Immature natural killer cell (primary cell): ENCODE measurements around the gene ZHX3. TPM values are rescaled to one million over a fixed set of nuclear protein-coding genes. Genes with fewer than 3 reads are reported as not detected.
"Not testable (repeated sequence)": the region's sequence is repeated elsewhere in the genome, so short reads cannot be mapped to it uniquely, and the experiment has no call there.

Experiments
- DNase-seq, 3 donors: peaks; one replicate each; pipeline ENCODE4 v3.0.0; 2022; ENCODE audit warnings: mixed read lengths in 1 of 3
- H3K27ac Mint-ChIP-seq, 6 donors: one replicate each; pipeline ENCODE4 v1.8.0; 2020; ENCODE audit warnings: mixed read lengths in 6 of 6, mild to moderate bottlenecking in 5 of 6, inconsistent platforms in 4 of 6, moderate library complexity in 3 of 6
- H3K27me3 Mint-ChIP-seq, 3 donors: one replicate each; pipeline ENCODE4 v1.8.0; 2020 to 2021; ENCODE audit warnings: low read depth in 3 of 3, mild to moderate bottlenecking in 3 of 3, mixed read lengths in 3 of 3, moderate library complexity in 3 of 3, inconsistent platforms in 1 of 3
- H3K36me3 Mint-ChIP-seq, 3 donors: one replicate each; pipeline ENCODE4 v1.8.0; 2020; ENCODE audit warnings: mixed read lengths in 3 of 3, inconsistent platforms in 2 of 3, mild to moderate bottlenecking in 2 of 3
- H3K4me1 Mint-ChIP-seq, 2 donors: one replicate each; pipeline ENCODE4 v1.8.0; 2020; ENCODE audit warnings: inconsistent platforms in 2 of 2, mild to moderate bottlenecking in 2 of 2, mixed read lengths in 2 of 2, moderate library complexity in 1 of 2
- H3K4me3 Mint-ChIP-seq, 5 donors: one replicate each; pipeline ENCODE4 v1.8.0; 2020; ENCODE audit warnings: mild to moderate bottlenecking in 5 of 5, mixed read lengths in 5 of 5, inconsistent platforms in 3 of 5, moderate library complexity in 3 of 5
- H3K9me3 Mint-ChIP-seq, 6 donors: one replicate each; pipeline ENCODE4 v1.8.0; 2020; ENCODE audit warnings: mild to moderate bottlenecking in 6 of 6, mixed read lengths in 6 of 6, inconsistent platforms in 4 of 6, moderate library complexity in 3 of 6
- polyA plus RNA-seq, 3 donors: library from polyadenylated mRNA; unstranded; fragments of 300-500 nt; fragmentation: Illumina TruSeq; gene quantifications; one replicate each; pipeline ENCODE4 v1.2.3, GENCODE V29; 2021

The ZHX3 gene
- polyA plus RNA-seq, 3 donors from 2014 or later: 2.1 to 3.9 (median 3.3) TPM

- H3K9me3 Mint-ChIP-seq, H3K27me3 Mint-ChIP-seq, H3K27ac Mint-ChIP-seq, DNase-seq, H3K36me3 Mint-ChIP-seq, H3K4me3 Mint-ChIP-seq: not testable (repeated sequence)
- H3K4me1 Mint-ChIP-seq: peaks cover 9 to 16% of the 10 kb centered on the region in 2 donors
These were observed 5.5 kb downstream of the ZHX3 start for GRCh38 chr20:41312009-41312408.

DNA sequence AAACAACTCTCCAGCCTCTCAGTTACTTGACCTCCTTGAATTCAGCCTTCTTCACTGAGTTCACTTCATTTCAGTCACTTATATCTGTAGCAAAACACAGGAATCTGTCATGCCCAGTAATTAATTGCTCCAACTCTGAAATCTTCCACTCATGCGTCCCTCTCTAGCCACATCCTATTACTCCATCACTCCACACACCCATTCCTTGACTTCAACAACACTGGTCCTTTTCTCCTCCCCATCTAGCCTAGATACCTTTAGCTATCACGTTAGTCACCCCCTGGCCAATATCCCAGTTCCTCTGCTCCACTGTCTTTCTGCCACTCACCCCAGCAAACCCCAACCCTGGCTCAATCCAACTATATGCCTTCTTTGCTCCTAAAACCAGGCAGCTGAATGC lies 7.7 kb downstream of the ZHX3 start:
- Mint-ChIP-seq H3K4me1 (peaks cover 2 to 10% of the 10 kb centered on the region in 2 donors), H3K4me3 (no peak overlapping the region), H3K27me3 (no peaks in the 10 kb centered on the region), H3K9me3 (no peaks in the 10 kb centered on the region), H3K27ac (peak overlapping the region in 1 of 6 donors; percentile 26), H3K36me3 (peaks cover 0 to 4% (median 0%) of the 10 kb centered on the region in 3 donors)
- DNase-seq: no peak

DNA sequence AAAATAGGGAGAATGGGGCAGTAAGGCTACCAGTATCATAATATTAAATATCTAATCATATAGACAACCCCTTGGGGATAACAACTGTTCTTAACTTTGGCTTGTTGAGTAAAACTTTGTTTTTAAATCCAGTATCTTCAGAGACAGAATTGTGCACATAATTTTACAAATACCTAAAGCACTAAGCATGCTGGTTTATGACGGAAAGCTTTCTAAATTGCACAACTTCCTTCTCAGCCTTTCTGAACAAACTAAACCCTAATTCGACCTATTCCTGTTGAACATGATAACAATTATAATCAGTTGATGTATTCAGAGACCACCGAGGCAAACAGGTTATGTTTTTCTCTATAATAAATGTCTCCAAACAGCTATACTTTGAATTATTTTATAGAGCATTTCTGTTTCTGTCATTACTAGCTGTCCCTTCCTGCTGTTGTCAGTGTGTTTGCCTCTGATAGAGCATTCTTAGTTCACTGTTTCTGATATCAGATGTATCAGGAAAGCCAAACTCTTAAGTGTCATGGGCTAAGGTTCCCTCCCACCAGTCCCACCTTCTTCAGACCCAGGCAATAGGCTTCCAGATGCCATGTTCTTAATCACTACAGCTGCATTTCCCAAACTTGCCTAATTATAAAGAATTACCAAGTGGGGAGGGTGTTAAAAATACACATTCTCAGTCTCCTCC lies 8.7 kb downstream of the ZHX3 start:
- Mint-ChIP-seq H3K4me3 (no peak overlapping the region), H3K27ac (peak overlapping the region in 1 of 6 donors; percentile 39), H3K36me3 (peaks cover 0 to 4% (median 0%) of the 10 kb centered on the region in 3 donors), H3K27me3 (no peaks in the 10 kb centered on the region), H3K9me3 (no peaks in the 10 kb centered on the region), H3K4me1 (peaks cover 0 to 10% of the 10 kb centered on the region in 2 donors)
- no peak for DNase-seq

DNA sequence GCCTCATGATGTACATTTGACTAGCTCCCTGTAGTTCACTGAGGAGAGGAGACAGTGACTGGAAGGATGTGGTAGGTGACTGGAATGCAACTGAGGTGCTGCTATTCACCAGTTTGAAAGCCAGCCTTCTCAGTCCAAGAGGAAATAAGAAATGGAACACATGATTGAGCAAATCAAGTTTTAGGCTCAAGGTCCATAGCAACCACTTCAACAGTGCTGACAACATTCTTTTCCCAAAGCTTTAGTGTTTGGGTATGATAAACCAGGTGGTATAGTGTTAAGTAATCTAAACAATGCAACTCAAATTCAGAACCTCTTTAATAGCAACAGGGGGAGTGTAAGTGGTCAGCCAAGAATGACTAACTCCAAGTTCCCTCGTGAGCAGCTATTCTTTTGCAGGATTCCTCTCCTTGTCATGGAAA lies 9.2 kb downstream of the ZHX3 start:
- no peak overlapping the region for H3K27ac Mint-ChIP-seq
- no peak for DNase-seq
- peaks cover 0 to 4% (median 0%) of the 10 kb centered on the region in 3 donors for H3K36me3 Mint-ChIP-seq
- no peak overlapping the region for H3K4me3 Mint-ChIP-seq
- H3K9me3 Mint-ChIP-seq: no peaks in the 10 kb centered on the region
- H3K27me3 Mint-ChIP-seq: no peaks in the 10 kb centered on the region
- peaks cover 0 to 10% of the 10 kb centered on the region in 2 donors for H3K4me1 Mint-ChIP-seq

DNA sequence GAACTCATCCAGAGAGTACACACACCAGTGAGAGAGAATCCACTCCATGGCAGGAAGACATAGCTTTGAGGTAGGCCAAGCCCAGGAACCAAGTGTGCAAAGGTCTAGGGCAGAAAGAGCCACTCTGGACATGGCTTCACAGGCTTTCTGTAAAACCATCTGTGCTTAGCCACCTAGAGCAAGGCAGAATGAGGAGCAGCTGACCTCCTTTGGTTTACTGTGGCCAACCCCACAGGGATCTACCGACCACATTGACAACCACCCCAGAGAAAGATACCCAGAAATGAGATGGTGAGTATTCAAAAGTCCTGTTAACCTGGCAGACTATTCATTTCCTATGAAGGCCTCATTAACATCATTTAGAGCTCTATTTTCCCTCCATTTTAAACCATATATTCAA lies 10.5 kb downstream of the ZHX3 start:
- Mint-ChIP-seq H3K27ac (no peak overlapping the region), H3K9me3 (no peaks in the 10 kb centered on the region), H3K4me1 (peaks cover 0 to 10% of the 10 kb centered on the region in 2 donors), H3K27me3 (no peaks in the 10 kb centered on the region), H3K36me3 (peaks cover 0 to 4% (median 0%) of the 10 kb centered on the region in 3 donors), H3K4me3 (no peak overlapping the region)
- no peak for DNase-seq

DNA sequence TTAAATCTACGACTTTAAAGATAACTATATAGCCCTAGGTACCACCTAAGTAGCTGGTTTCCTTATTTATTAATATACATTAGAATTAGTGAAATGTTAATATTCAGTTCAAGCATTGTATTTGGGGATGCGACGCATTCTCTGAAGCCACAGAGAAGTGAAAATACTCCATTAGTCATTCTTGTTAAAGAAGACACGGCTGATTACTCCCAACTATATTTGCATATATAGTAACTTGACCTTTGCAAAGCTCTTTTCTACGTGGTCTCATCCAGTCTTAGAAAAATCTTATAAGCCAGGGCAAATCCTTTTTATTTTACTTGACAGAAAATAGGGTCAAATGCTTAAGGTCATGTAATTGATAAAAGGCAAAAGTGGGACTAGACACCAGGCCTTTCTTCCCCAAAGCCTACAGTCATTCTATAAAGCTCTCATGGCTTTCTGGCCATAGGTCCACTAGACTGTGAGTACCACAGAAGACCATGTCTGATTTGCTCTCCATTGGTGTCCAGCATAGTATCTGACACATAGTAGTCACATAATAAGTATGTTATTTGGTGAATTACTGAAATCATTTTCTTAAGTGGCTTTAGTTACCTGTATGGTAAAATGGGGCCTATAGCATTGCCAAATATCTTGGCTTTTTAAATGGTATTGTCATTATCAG lies 11.3 kb downstream of the ZHX3 start:
- no peak overlapping the region for H3K27ac Mint-ChIP-seq
- H3K27me3 Mint-ChIP-seq: no peaks in the 10 kb centered on the region
- no peak for DNase-seq
- H3K4me3 Mint-ChIP-seq: no peak overlapping the region
- H3K4me1 Mint-ChIP-seq: peaks cover 0 to 10% of the 10 kb centered on the region in 2 donors
- peaks cover 0 to 4% (median 0%) of the 10 kb centered on the region in 3 donors for H3K36me3 Mint-ChIP-seq
- H3K9me3 Mint-ChIP-seq: no peaks in the 10 kb centered on the region

- peaks cover 0 to 10% of the 10 kb centered on the region in 2 donors for H3K4me1 Mint-ChIP-seq
- no peaks in the 10 kb centered on the region for H3K9me3 Mint-ChIP-seq
- no peak for DNase-seq
- no peak overlapping the region for H3K4me3 Mint-ChIP-seq
- H3K27ac Mint-ChIP-seq: no peak overlapping the region
- H3K27me3 Mint-ChIP-seq: no peaks in the 10 kb centered on the region
- no peaks in the 10 kb centered on the region for H3K36me3 Mint-ChIP-seq
These were observed 13.0 kb downstream of the ZHX3 start for GRCh38 chr20:41304424-41305079.

GRCh38 chr20:41304002-41304401 lies 13.5 kb downstream of the ZHX3 start:
- no peaks in the 10 kb centered on the region for H3K36me3 Mint-ChIP-seq
- no peak for DNase-seq
- H3K4me1 Mint-ChIP-seq: peaks cover 0 to 10% of the 10 kb centered on the region in 2 donors
- H3K9me3 Mint-ChIP-seq: no peaks in the 10 kb centered on the region
- H3K27me3 Mint-ChIP-seq: no peaks in the 10 kb centered on the region
- H3K27ac Mint-ChIP-seq: no peak overlapping the region
- no peak overlapping the region for H3K4me3 Mint-ChIP-seq

DNA sequence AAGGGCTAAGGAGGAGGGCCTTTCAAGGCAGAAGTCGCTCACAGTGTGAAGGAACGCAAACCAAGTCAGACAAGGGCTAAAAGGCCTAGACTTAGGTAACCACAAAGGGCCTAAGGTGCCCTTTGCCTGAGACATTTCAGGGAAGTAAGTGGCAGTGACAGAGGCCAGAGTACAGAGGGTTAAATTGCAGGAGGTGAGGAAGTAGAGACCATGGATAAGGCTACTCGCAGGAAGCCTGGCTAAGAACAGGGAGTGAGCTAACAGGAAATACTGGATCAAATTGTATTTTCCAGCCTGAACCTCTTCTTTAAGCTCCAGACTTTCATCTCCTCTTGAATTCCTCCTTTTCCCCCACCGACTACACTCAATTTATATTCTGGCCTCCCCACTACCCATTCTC lies 16.6 kb downstream of the ZHX3 start:
- Mint-ChIP-seq H3K9me3 (no peaks in the 10 kb centered on the region), H3K4me3 (no peak overlapping the region), H3K27ac (no peak overlapping the region), H3K36me3 (no peaks in the 10 kb centered on the region), H3K4me1 (no peaks in the 10 kb centered on the region), H3K27me3 (peaks cover 0 to 3% (median 0%) of the 10 kb centered on the region in 3 donors)
- DNase-seq: no peak

DNA sequence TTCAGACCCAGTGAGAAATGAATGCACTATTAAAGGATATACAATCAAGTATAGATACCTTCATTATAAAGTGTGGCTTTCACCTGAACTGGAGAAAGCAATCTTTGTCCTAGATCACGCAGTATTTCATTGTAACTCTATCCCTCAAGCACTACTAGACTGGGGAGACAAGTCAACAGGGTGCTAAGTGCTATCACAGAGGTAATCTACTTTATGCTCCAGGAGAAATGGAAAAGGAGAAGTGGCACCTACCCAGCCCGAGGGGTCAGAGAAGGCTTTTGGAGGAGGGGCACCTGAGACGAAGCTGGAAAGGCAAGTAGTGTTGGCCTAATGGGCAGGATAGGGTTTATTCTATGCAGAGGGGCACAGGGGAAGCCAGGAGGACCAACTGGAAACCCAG lies 17.1 kb downstream of the ZHX3 start:
- H3K27ac Mint-ChIP-seq: no peak overlapping the region
- no peak overlapping the region for H3K4me3 Mint-ChIP-seq
- no peaks in the 10 kb centered on the region for H3K36me3 Mint-ChIP-seq
- H3K27me3 Mint-ChIP-seq: peaks cover 0 to 3% (median 0%) of the 10 kb centered on the region in 3 donors
- no peaks in the 10 kb centered on the region for H3K4me1 Mint-ChIP-seq
- no peaks in the 10 kb centered on the region for H3K9me3 Mint-ChIP-seq
- DNase-seq: no peak

DNA sequence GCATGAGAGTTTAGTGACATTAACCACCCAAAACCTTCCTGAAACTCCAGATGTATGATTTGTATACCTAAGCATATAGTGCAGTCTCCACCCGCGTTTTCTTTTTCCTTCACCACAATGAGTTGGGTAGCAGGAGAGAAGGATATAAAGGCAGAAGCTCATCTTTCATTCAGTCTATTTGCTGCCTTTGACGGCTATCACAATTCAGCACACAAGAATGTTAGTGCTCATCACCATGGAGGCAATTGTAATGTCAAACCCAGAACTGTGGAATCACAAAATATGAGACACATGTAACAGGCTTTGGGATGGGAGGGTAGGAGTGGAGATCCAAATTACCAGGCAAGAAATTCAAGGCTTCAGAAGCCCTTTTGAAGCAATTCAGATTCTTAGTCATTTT lies 17.6 kb downstream of the ZHX3 start:
- peaks cover 0 to 3% (median 0%) of the 10 kb centered on the region in 3 donors for H3K27me3 Mint-ChIP-seq
- no peak overlapping the region for H3K27ac Mint-ChIP-seq
- H3K9me3 Mint-ChIP-seq: no peaks in the 10 kb centered on the region
- no peaks in the 10 kb centered on the region for H3K36me3 Mint-ChIP-seq
- no peaks in the 10 kb centered on the region for H3K4me1 Mint-ChIP-seq
- no peak for DNase-seq
- no peak overlapping the region for H3K4me3 Mint-ChIP-seq

DNA sequence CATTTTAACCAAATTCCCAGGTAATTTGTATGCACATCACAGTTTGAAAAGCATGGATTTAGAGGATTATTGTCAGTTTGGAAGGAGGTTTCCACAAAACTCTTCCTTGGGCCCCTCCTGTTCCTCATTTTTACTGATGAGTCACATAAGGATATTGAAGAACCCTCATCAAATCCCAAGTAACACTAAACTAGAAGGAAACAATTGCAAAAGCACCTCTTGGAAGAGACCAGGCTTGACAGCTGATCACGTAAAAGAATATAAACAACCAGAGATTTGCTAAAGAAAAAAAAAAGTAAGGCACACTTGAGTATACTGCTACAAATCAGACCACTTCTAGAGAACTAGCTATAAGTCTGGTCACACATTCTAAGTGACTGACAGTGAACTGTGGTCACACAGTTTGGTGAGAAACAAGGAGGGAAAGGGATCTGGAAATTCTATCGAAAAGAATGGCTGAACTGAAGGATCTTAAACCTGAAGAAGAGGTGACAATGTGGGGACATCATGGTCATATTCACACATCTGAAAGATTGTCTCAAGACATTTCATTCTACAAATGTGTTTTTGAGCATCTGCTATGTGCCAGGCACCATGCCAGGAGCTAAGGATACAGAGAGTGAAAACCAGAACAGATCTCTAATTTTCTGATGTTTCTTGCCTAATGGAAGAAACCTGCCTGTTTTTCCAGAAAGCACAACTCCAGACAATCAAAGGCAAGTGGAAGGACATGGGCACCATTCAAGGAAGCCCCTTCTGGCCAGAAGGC lies 24.1 kb downstream of the ZHX3 start:
- H3K27me3 Mint-ChIP-seq: peaks cover 0 to 3% (median 0%) of the 10 kb centered on the region in 3 donors
- H3K27ac Mint-ChIP-seq: no peak overlapping the region
- DNase-seq: no peak
- no peaks in the 10 kb centered on the region for H3K36me3 Mint-ChIP-seq
- no peaks in the 10 kb centered on the region for H3K9me3 Mint-ChIP-seq
- no peaks in the 10 kb centered on the region for H3K4me1 Mint-ChIP-seq
- no peak overlapping the region for H3K4me3 Mint-ChIP-seq

DNA sequence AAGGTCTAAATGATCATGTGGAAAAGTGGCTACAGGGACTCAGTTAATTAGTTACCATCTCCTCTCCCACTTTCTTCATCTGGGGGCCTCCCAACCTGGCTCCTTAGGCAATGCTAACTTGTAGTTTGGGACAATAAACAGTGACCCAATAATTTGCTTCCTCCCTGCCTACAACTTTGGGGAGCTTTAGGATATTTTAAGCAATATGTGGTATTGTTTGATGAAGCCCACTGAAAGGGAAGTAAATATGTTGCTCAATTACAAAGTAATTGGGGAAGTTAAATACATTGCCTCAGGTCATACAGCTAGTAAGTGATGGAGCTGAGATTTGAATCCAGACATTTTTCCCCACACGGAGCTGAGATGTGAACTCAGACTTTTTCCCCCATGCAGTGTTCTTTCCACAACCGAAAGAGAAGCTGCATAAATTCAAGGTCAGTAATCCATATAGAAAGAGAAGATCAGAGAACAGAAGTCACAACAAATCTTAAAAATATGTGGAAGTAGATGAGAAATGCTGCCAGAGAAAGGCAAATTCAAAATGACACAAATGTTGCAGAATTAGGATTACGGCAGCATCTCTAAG lies 26.6 kb downstream of the ZHX3 start:
- H3K27me3 Mint-ChIP-seq: no peaks in the 10 kb centered on the region
- no peak for DNase-seq
- no peak overlapping the region for H3K27ac Mint-ChIP-seq
- H3K4me3 Mint-ChIP-seq: no peak overlapping the region
- H3K4me1 Mint-ChIP-seq: no peaks in the 10 kb centered on the region
- peaks cover 0 to 7% (median 7%) of the 10 kb centered on the region in 3 donors for H3K36me3 Mint-ChIP-seq
- H3K9me3 Mint-ChIP-seq: peaks cover 5 to 13% (median 7%) of the 10 kb centered on the region in 6 donors
